IPS-20b (cell line): Measurements from ENCODE around the gene BCL2L13.

Source experiments
- H3K27ac ChIP-seq: one replicate; pipeline ENCODE4 v1.5.1; 2013; ENCODE audit warnings: low read length
- H3K27me3 ChIP-seq: 2 replicates; pipeline ENCODE4 v1.6.1; 2013; ENCODE audit warnings: mild to moderate bottlenecking, low read length, inconsistent platforms; ENCODE audit not compliant: insufficient read depth
- H3K36me3 ChIP-seq: 2 replicates; pipeline ENCODE4 v1.6.1; 2013; ENCODE audit warnings: low read depth, mild to moderate bottlenecking, inconsistent platforms, low read length, moderate library complexity; ENCODE audit not compliant: insufficient read depth
- H3K4me1 ChIP-seq: 2 replicates; pipeline ENCODE4 v1.6.1; 2013; ENCODE audit warnings: mild to moderate bottlenecking, control low read depth, inconsistent platforms, low read length, moderate library complexity; ENCODE audit not compliant: insufficient read depth
- H3K4me3 ChIP-seq: 2 replicates; pipeline ENCODE4 v1.5.1; 2013; ENCODE audit warnings: mild to moderate bottlenecking, low read length, inconsistent platforms
- H3K9ac ChIP-seq: 2 replicates; pipeline ENCODE4 v1.6.1; 2013; ENCODE audit warnings: low read depth, mild to moderate bottlenecking, inconsistent platforms, low read length, moderate library complexity
- H3K9me3 ChIP-seq: 2 replicates; pipeline ENCODE4 v1.6.1; 2013; ENCODE audit warnings: mild to moderate bottlenecking, low read depth, low read length, inconsistent platforms; ENCODE audit not compliant: insufficient read depth

BCL2L13 gene

GRCh38 chr22:17717708-17718107, 79.2 kb downstream of the BCL2L13 start:
- H3K36me3 ChIP-seq, result no peaks in the 10 kb centered on the region

GRCh38 chr22:17719911-17720310, 81.4 kb downstream of the BCL2L13 start:
- no peaks in the 10 kb centered on the region for H3K9me3 ChIP-seq
- H3K4me3 ChIP-seq, result no peak overlapping the region
- no peaks in the 10 kb centered on the region for H3K27me3 ChIP-seq
- H3K27ac ChIP-seq, result no peak overlapping the region
- no peak overlapping the region for H3K9ac ChIP-seq
- H3K4me1 ChIP-seq, result no peaks in the 10 kb centered on the region
- H3K36me3 ChIP-seq, result no peaks in the 10 kb centered on the region

More at GRCh38 chr22:17717708-17718107, 79.2 kb downstream of the BCL2L13 start:
- Histone ChIP-seq H3K4me3 (no peak overlapping the region), H3K27ac (no peak overlapping the region), H3K9ac (no peak overlapping the region), H3K27me3 (no peaks in the 10 kb centered on the region), H3K4me1 (no peaks in the 10 kb centered on the region), H3K9me3 (no peaks in the 10 kb centered on the region)

DNA sequence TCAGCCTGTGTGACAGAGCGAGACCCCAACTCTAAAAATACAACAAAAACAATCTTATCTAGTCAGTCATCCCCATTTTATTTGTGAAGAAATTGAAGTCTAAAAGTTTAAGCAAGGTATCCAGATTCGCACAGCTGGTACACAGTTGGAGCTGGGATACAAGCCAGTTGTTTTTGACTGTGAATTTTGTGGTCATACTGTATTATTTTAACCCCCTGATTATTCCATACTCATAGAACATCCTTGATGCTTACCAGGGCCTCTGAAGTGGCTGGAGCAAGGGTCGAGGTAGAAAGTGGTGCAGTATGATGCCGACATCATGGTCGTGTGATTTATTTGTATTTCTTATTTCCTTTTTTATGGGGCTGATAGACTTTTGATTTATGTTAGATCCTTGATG, 85.7 kb downstream of the BCL2L13 start:
- Histone ChIP-seq H3K4me1 (no peaks in the 10 kb centered on the region), H3K27ac (no peak overlapping the region), H3K27me3 (no peaks in the 10 kb centered on the region), H3K9me3 (no peaks in the 10 kb centered on the region), H3K9ac (no peak overlapping the region), H3K36me3 (peaks cover 24% of the 10 kb centered on the region), H3K4me3 (no peak overlapping the region)

GRCh38 chr22:17724678-17725499, 86.3 kb downstream of the BCL2L13 start:
- Histone ChIP-seq H3K36me3 (peaks cover 30% of the 10 kb centered on the region), H3K9me3 (no peaks in the 10 kb centered on the region), H3K9ac (no peak overlapping the region), H3K4me3 (no peak overlapping the region), H3K27me3 (no peaks in the 10 kb centered on the region), H3K27ac (no peak overlapping the region), H3K4me1 (no peaks in the 10 kb centered on the region)

- Histone ChIP-seq H3K9me3 (no peaks in the 10 kb centered on the region), H3K27me3 (no peaks in the 10 kb centered on the region), H3K4me3 (no peak overlapping the region), H3K27ac (no peak overlapping the region), H3K9ac (no peak overlapping the region), H3K4me1 (no peaks in the 10 kb centered on the region), H3K36me3 (peaks cover 35% of the 10 kb centered on the region)
These were observed 86.9 kb downstream of the BCL2L13 start for GRCh38 chr22:17725500-17725796.

GRCh38 chr22:17726006-17726927, 87.7 kb downstream of the BCL2L13 start:
- H3K36me3 ChIP-seq, result peaks cover 39% of the 10 kb centered on the region
- no peaks in the 10 kb centered on the region for H3K27me3 ChIP-seq
- no peaks in the 10 kb centered on the region for H3K4me1 ChIP-seq
- H3K9ac ChIP-seq, result no peak overlapping the region
- H3K4me3 ChIP-seq, result no peak overlapping the region
- H3K27ac ChIP-seq, result no peak overlapping the region
- no peaks in the 10 kb centered on the region for H3K9me3 ChIP-seq

GRCh38 chr22:17726928-17727897, 88.7 kb downstream of the BCL2L13 start:
- Histone ChIP-seq H3K9ac (no peak overlapping the region), H3K4me3 (no peak overlapping the region), H3K9me3 (no peaks in the 10 kb centered on the region), H3K36me3 (peaks cover 41% of the 10 kb centered on the region), H3K27ac (no peak overlapping the region), H3K27me3 (no peaks in the 10 kb centered on the region), H3K4me1 (no peaks in the 10 kb centered on the region)

- no peaks in the 10 kb centered on the region for H3K27me3 ChIP-seq
- no peak overlapping the region for H3K27ac ChIP-seq
- no peaks in the 10 kb centered on the region for H3K4me1 ChIP-seq
- H3K9ac ChIP-seq, result no peak overlapping the region
- peaks cover 53% of the 10 kb centered on the region for H3K36me3 ChIP-seq
- no peaks in the 10 kb centered on the region for H3K9me3 ChIP-seq
- no peak overlapping the region for H3K4me3 ChIP-seq
These were observed 90.2 kb downstream of the BCL2L13 start for GRCh38 chr22:17728786-17729185.

DNA sequence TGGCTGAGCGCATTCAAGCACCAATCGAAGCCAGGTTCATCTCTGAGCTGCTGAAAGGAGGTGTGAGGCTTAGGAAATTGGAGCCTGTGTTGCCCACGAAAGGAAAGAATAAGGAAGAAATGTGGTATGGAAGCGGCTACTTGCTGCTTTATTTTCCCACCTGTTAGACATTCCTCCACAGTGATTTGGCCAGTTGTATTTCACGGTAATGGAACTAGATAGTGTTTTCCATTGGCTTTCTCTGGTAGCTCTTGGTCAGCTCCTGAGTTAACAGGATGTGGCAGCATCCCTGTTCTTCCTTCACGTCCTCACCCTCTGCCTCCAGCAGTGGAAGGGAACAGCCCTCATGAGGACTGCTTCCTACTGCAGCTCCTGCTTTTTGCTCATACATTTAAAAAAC, 91.0 kb downstream of the BCL2L13 start:
- H3K4me3 ChIP-seq, result no peak overlapping the region

DNA sequence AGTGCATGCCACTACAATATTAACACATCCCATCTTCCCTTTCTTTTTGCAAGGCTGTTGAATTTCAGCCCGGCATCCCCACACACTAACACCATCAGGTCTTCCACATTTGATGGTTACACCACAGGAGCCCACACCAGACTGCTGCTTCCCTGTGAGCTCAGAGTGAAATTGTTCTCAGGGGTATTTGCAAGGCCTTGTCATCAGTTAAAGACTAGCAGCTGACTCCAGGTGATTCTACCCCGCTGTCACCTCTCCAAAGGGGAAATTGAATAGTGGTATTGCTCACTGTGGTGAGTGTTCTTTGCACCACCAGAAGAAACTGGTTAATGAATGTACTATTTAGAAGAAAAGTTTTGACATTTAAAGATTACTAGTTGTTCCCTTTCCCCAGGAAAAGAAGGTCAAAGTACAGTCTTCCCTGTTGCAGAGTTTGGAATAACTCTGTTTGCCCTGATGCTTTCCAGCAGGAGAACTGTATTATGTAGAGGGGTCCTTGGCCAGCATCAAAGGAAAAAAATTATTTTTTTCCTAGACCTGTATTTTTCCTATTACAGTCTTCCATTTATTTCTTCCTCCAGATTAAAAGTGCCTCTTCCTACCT, 93.8 kb downstream of the BCL2L13 start:
- H3K9me3 ChIP-seq, result no peaks in the 10 kb centered on the region
- peaks cover 68% of the 10 kb centered on the region for H3K36me3 ChIP-seq
- H3K27ac ChIP-seq, result no peak overlapping the region
- H3K9ac ChIP-seq, result no peak overlapping the region
- H3K27me3 ChIP-seq, result no peaks in the 10 kb centered on the region
- no peaks in the 10 kb centered on the region for H3K4me1 ChIP-seq
- no peak overlapping the region for H3K4me3 ChIP-seq

More for the DNA sequence above, 91.0 kb downstream of the BCL2L13 start:
- Histone ChIP-seq H3K9me3 (no peaks in the 10 kb centered on the region), H3K36me3 (peaks cover 60% of the 10 kb centered on the region), H3K9ac (no peak overlapping the region), H3K4me1 (no peaks in the 10 kb centered on the region), H3K27me3 (no peaks in the 10 kb centered on the region), H3K27ac (no peak overlapping the region)

GRCh38 chr22:17733466-17733865, 94.9 kb downstream of the BCL2L13 start:
- Histone ChIP-seq H3K4me3 (no peak overlapping the region), H3K9me3 (no peaks in the 10 kb centered on the region), H3K36me3 (peaks cover 67% of the 10 kb centered on the region), H3K9ac (no peak overlapping the region), H3K4me1 (no peaks in the 10 kb centered on the region), H3K27ac (no peak overlapping the region), H3K27me3 (no peaks in the 10 kb centered on the region)
